ENCODE measurements around the gene DHRS7. TPM values are rescaled to one million over a fixed set of nuclear protein-coding genes. Genes with fewer than 3 reads are reported as not detected.

Gene DHRS7
- total RNA-seq, 1 donor from 2014 or later, result 41.5 TPM

DNA sequence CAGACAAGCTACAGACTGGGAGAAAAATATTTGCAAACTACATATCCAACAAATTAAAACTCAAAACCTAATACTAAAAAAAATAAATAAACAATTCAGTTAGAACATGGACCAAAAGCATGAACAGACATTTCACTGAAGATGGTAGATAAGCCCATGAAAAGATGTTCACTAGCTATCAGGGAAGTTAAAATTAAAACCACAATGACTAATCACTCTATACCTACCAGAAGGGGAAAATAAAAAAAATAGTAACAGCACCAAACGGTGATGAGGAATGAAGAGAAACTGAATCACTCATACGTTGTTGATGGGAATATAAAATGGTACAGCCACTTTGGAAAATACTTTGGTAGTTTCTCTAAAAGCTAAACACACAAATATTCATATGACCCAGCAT lies 31.1 kb upstream of the DHRS7 start:
- ATAC-seq (ENCODE audit: low read depth) (no peak), DNase-seq (no peak)
- Mint-ChIP-seq H3K4me1 (no peaks in the 10 kb centered on the region), H3K4me3 (no peak overlapping the region), H3K36me3 (ENCODE audit: low read depth) (peaks cover 3% of the 10 kb centered on the region), H3K27ac (no peak overlapping the region), H3K27me3 (peaks cover 4% of the 10 kb centered on the region), H3K9me3 (peaks cover 14% of the 10 kb centered on the region)
- CTCF ChIA-PET, result interaction anchor here (0.7 to 0.8 kb wide), 2 partner anchors 69 to 70 kb away, joined by 3 read pairs; no protein-coding TSS in a partner anchor
- POLR2A ChIA-PET, result interaction anchor here (1.2 kb wide), 1 partner anchor 53 kb away, joined by 6 read pairs; the partner anchor contains the start of gene PPM1A
- TF ChIP-seq, protein P1, sequence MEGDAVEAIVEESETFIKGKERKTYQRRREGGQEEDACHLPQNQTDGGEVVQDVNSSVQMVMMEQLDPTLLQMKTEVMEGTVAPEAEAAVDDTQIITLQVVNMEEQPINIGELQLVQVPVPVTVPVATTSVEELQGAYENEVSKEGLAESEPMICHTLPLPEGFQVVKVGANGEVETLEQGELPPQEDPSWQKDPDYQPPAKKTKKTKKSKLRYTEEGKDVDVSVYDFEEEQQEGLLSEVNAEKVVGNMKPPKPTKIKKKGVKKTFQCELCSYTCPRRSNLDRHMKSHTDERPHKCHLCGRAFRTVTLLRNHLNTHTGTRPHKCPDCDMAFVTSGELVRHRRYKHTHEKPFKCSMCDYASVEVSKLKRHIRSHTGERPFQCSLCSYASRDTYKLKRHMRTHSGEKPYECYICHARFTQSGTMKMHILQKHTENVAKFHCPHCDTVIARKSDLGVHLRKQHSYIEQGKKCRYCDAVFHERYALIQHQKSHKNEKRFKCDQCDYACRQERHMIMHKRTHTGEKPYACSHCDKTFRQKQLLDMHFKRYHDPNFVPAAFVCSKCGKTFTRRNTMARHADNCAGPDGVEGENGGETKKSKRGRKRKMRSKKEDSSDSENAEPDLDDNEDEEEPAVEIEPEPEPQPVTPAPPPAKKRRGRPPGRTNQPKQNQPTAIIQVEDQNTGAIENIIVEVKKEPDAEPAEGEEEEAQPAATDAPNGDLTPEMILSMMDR (IDR thresholded peaks at IDR 0.05), result no peak
- intact Hi-C loops (cut with micrococcal nuclease), result loop anchor here (5.0 kb wide), 2 partner anchors 136 to 361 kb away; no protein-coding TSS in a partner anchor

GRCh38 chr14:60195179-60195810 lies 30.1 kb upstream of the DHRS7 start:
- CTCF ChIA-PET, result interaction anchor here (0.7 to 0.8 kb wide), 2 partner anchors 70 to 71 kb away, joined by 3 read pairs; no protein-coding TSS in a partner anchor
- H3K4me3 Mint-ChIP-seq, result no peak overlapping the region
- TF ChIP-seq, protein P1 (IDR thresholded peaks at IDR 0.05), result no peak
- intact Hi-C loops (cut with micrococcal nuclease), result loop anchor here (5.0 kb wide), 2 partner anchors 137 to 362 kb away; no protein-coding TSS in a partner anchor
- peaks cover 1% of the 10 kb centered on the region for H3K27me3 Mint-ChIP-seq
- no peak for DNase-seq
- no peak overlapping the region for H3K27ac Mint-ChIP-seq
- peaks cover 11% of the 10 kb centered on the region for H3K9me3 Mint-ChIP-seq
- POLR2A ChIA-PET, result interaction anchor here (1.2 kb wide), 1 partner anchor 54 kb away, joined by 6 read pairs; the partner anchor contains the start of gene PPM1A
- H3K36me3 Mint-ChIP-seq (ENCODE audit: low read depth), result peaks cover 3% of the 10 kb centered on the region
- ATAC-seq (ENCODE audit: low read depth), result no peak
- H3K4me1 Mint-ChIP-seq, result no peaks in the 10 kb centered on the region

GRCh38 chr14:60189923-60190840 lies 25.0 kb upstream of the DHRS7 start:
- H3K36me3 Mint-ChIP-seq (ENCODE audit: low read depth), result no peaks in the 10 kb centered on the region
- TF ChIP-seq, protein P1 (IDR thresholded peaks at IDR 0.05), result no peak
- H3K27me3 Mint-ChIP-seq, result no peaks in the 10 kb centered on the region
- no peak for DNase-seq
- no peaks in the 10 kb centered on the region for H3K4me1 Mint-ChIP-seq
- H3K4me3 Mint-ChIP-seq, result no peak overlapping the region
- ATAC-seq (ENCODE audit: low read depth), result no peak
- ChIA-PET POLR2A (interaction anchor here (2.3 kb wide), 1 partner anchor 58 kb away, joined by 7 read pairs; the partner anchor contains the start of gene PPM1A), CTCF (interaction anchor here (1.5 kb wide), 1 partner anchor 225 kb away, joined by 7 read pairs; no protein-coding TSS in a partner anchor)
- no peaks in the 10 kb centered on the region for H3K9me3 Mint-ChIP-seq
- intact Hi-C loops (cut with micrococcal nuclease), result loop anchor here (10.0 kb wide), 1 partner anchor 1685 kb away; no protein-coding TSS in a partner anchor
- H3K27ac Mint-ChIP-seq, result no peak overlapping the region

DNA sequence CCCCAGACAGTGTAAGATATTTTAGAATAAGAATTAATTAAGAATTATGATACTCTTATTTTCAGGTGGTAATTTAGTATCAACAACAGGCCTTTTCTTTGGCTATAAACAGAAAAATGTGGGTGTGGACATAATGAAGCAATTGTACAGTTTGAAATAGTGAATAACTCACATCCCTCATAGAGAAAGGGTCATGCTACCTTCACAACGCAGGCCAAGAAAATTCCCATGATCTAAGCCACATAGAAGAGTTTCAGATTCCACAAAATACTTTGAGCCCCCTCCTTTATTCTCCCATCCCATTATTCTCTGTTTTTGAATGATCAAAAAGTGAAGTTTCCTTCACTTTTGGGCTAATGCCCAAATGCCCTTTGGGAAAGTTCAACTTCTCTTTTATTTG lies 23.5 kb upstream of the DHRS7 start:
- POLR2A ChIA-PET, result no interaction called here
- ATAC-seq (ENCODE audit: low read depth) (no peak), DNase-seq (no peak)
- Mint-ChIP-seq H3K9me3 (no peaks in the 10 kb centered on the region), H3K4me1 (peaks cover 8% of the 10 kb centered on the region), H3K27ac (no peak overlapping the region), H3K4me3 (no peak overlapping the region), H3K27me3 (no peaks in the 10 kb centered on the region), H3K36me3 (ENCODE audit: low read depth) (no peaks in the 10 kb centered on the region)
- CTCF ChIA-PET, result interaction anchor here (1.5 kb wide), 1 partner anchor 224 kb away, joined by 7 read pairs; no protein-coding TSS in a partner anchor
- TF ChIP-seq, protein P1 (IDR thresholded peaks at IDR 0.05), result no peak
- intact Hi-C loops (cut with micrococcal nuclease), result loop anchor here (10.0 kb wide), 1 partner anchor 1684 kb away; no protein-coding TSS in a partner anchor
